CD14-positive monocyte (primary cell): ENCODE results near the gene MAML1. TPM values are rescaled to one million over a fixed set of nuclear protein-coding genes. Genes with fewer than 3 reads are reported as not detected.

Source experiments
- DNase-seq, 3 donors: peaks; one replicate each; pipeline ENCODE4 v3.0.0-alpha.2; 2011 to 2022
- H2AFZ ChIP-seq: 2 replicates; pipeline ENCODE4 v1.6.0; 2012; ENCODE audit warnings: mild to moderate bottlenecking, low read depth, low read length, inconsistent platforms; ENCODE audit not compliant: insufficient read depth, poor library complexity, severe bottlenecking
- H3K27ac ChIP-seq, 2 donors: 1 replicate in 1 of 2; 2 replicates in 1 of 2; pipeline ENCODE4 v1.5.1; 2012 to 2013; ENCODE audit warnings: low read length in 2 of 2, control low read depth in 1 of 2, inconsistent platforms in 1 of 2, low read depth in 1 of 2, mild to moderate bottlenecking in 1 of 2
- H3K27me3 ChIP-seq, 2 donors: one replicate each; pipeline versions ENCODE4 v1.6.0 to v1.6.1; 2011 to 2013; ENCODE audit warnings: low read length in 2 of 2; ENCODE audit not compliant: control insufficient read depth in 2 of 2, insufficient read depth in 2 of 2
- H3K36me3 ChIP-seq, 2 donors: replicated peaks in 1 of 2; 1 replicate in 1 of 2; 2 replicates in 1 of 2; pipeline versions ENCODE4 v1.5.1 to v1.6.1; 2012 to 2013; ENCODE audit warnings: low read length in 2 of 2, control low read depth in 1 of 2, inconsistent platforms in 1 of 2, mild to moderate bottlenecking in 1 of 2; ENCODE audit not compliant: insufficient read depth in 2 of 2, control insufficient read depth in 1 of 2
- H3K4me1 ChIP-seq, 2 donors: 1 replicate in 1 of 2; 2 replicates in 1 of 2; pipeline versions ENCODE4 v1.5.1 to v1.6.1; 2012 to 2013; ENCODE audit warnings: low read length in 2 of 2, control low read depth in 1 of 2, inconsistent platforms in 1 of 2, mild to moderate bottlenecking in 1 of 2, moderate library complexity in 1 of 2; ENCODE audit not compliant: insufficient read depth in 2 of 2, control insufficient read depth in 1 of 2
- H3K4me2 ChIP-seq: replicated peaks from 2 replicates; pipeline ENCODE3; 2012; ENCODE audit warnings: low read length, moderate library complexity, mild to moderate bottlenecking; ENCODE audit not compliant: poor library complexity, severe bottlenecking; ENCODE audit errors: extremely low read depth
- H3K4me3 ChIP-seq, 3 experiments: fragments of 200-600 bp in 1 of 3; sonication (generic) in 1 of 3; replicated peaks in 1 of 3; 1 replicate in 2 of 3; 2 replicates in 1 of 3; pipeline ENCODE4 v1.5.1; 2011 to 2013; ENCODE audit warnings: low read length in 3 of 3, mild to moderate bottlenecking in 3 of 3, control low read depth in 2 of 3, low read depth in 2 of 3, inconsistent platforms in 1 of 3, moderate library complexity in 1 of 3
- H3K79me2 ChIP-seq: 2 replicates; pipeline ENCODE4 v1.6.0; 2012; ENCODE audit warnings: mild to moderate bottlenecking, control low read depth, inconsistent platforms, low read length, moderate library complexity; ENCODE audit not compliant: insufficient read depth
- H3K9ac ChIP-seq: 2 replicates; pipeline ENCODE4 v1.6.0; 2017; ENCODE audit warnings: low read length, mild to moderate bottlenecking; ENCODE audit not compliant: insufficient read depth, poor library complexity, severe bottlenecking
- H3K9me3 ChIP-seq, 2 donors: replicated peaks in 1 of 2; 1 replicate in 1 of 2; 2 replicates in 1 of 2; pipeline versions ENCODE4 v1.5.1 to v1.6.1; 2012 to 2013; ENCODE audit warnings: low read length in 2 of 2, control low read depth in 1 of 2; ENCODE audit not compliant: control insufficient read depth in 1 of 2, insufficient read depth in 1 of 2
- H4K20me1 ChIP-seq: 2 replicates; pipeline ENCODE4 v1.6.0; 2012; ENCODE audit warnings: mild to moderate bottlenecking, low read length, control low read depth, moderate library complexity; ENCODE audit not compliant: insufficient read depth
- H3K27ac Mint-ChIP-seq, 7 donors: one replicate each; pipeline ENCODE4 v1.8.0; 2020; ENCODE audit warnings: mild to moderate bottlenecking in 7 of 7, mixed read lengths in 7 of 7, moderate library complexity in 6 of 7, inconsistent platforms in 2 of 7
- H3K27me3 Mint-ChIP-seq, 3 donors: one replicate each; pipeline ENCODE4 v1.8.0; 2021 to 2022; ENCODE audit warnings: low read depth in 3 of 3, mild to moderate bottlenecking in 3 of 3, mixed read lengths in 3 of 3, moderate library complexity in 3 of 3, inconsistent platforms in 1 of 3
- H3K36me3 Mint-ChIP-seq, 2 donors: one replicate each; pipeline ENCODE4 v1.8.0; 2020; ENCODE audit warnings: mixed read lengths in 2 of 2, inconsistent platforms in 1 of 2, mild to moderate bottlenecking in 1 of 2
- H3K4me1 Mint-ChIP-seq: one replicate; pipeline ENCODE4 v1.8.0; 2020; ENCODE audit warnings: mild to moderate bottlenecking, mixed read lengths
- H3K4me3 Mint-ChIP-seq, 2 donors: one replicate each; pipeline ENCODE4 v1.8.0; 2020; ENCODE audit warnings: mild to moderate bottlenecking in 2 of 2, mixed read lengths in 2 of 2, moderate library complexity in 1 of 2
- H3K9me3 Mint-ChIP-seq, 7 donors: one replicate each; pipeline ENCODE4 v1.8.0; 2020 to 2022; ENCODE audit warnings: mixed read lengths in 7 of 7, mild to moderate bottlenecking in 6 of 7, moderate library complexity in 6 of 7, inconsistent platforms in 2 of 7
- CTCF ChIP-seq: fragments of 200-600 bp; IDR thresholded peaks from one replicate; pipeline ENCODE4 v1.8.0; 2022; ENCODE audit warnings: antibody characterized with exemption, mild to moderate bottlenecking
- WGBS: methylation state at CpG from one replicate; pipeline ENCODE4 v1.1.5; 2013; ENCODE audit warnings: missing lambda C conversion rate; ENCODE audit not compliant: insufficient coverage; 5-methylcytosine and 5-hydroxymethylcytosine counted together
- intact Hi-C, 2 donors: fragments of 100-400 bp; cut with micrococcal nuclease; formaldehyde crosslinking; loops; one replicate each; pipeline versions ENCODE4 v1.15.0 to v1.15.1; 2023
- polyA plus RNA-seq, 3 donors: library from polyadenylated mRNA; depleted of rRNA in 1 of 3; unstranded in 2 of 3; stranded (reverse) in 1 of 3; fragments of 300-500 nt in 2 of 3; fragments of >200 nt in 1 of 3; fragmentation: Illumina TruSeq in 2 of 3; gene quantifications; 1 replicate in 2 of 3; 2 replicates in 1 of 3; pipeline ENCODE4 v1.2.3, GENCODE V29; 2012 to 2021

Gene MAML1
- polyA plus RNA-seq, 3 donors, result 2.2 to 11.0 (median 2.7) TPM

DNA sequence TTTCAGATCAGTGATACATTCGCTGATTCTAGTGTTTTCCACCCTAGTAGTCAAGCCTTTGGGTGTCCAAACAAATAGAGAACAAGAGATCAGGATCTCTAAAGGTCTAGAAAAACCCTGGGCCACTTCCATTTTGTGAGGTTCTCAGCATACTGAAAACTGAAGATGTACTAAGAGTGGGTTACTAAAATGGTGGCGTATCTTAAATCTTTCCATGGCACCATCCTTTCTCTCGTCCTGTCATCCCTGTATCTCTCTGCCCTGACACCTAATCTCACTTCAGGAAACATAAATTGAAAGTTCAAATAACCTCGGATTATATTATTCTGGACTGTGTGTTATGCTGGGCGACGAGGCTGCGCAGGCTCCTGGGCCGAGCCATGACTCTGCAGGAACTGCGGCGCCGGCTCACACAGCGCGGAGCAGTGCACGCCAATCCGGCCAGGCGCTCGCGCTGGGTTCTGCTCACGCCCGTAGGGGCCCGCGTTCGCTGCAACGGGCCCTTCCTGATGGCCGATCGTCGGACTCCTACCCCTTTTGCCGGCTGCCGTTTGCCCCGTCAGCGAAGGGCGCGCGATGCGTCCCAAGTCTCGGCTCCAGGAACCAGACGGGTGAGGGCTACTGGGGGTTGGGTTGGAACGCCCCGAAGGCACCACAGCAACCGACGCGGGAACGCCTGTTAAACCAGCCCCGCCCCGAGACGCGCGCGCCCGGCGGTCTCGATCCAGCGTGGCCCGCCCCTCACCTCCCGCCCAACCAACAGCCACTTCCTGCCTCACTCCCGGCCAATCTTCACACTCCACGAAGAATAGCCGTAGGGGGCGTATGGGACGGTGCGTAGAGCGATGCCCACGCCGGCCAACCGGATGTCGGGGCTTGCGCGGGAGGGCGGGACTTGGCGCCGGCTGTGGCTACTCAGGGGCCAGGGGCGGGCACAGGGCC is 34.4 kb upstream of the MAML1 start:
- peaks cover 31% of the 10 kb centered on the region for H4K20me1 ChIP-seq
- H3K27ac ChIP-seq, result peak overlapping the region; percentile 99
- no peaks in the 10 kb centered on the region for H3K9me3 ChIP-seq
- 1% methylated on average over 66 of the region's 72 CpGs for WGBS
- H3K36me3 ChIP-seq, result peaks cover 0 to 4% of the 10 kb centered on the region in 2 donors
- peak; percentile 98 to 100 (median 99) for DNase-seq
- peak overlapping the region; percentile 96 to 100 (median 100) for H3K27ac Mint-ChIP-seq
- H3K4me1 ChIP-seq, result peaks cover 50 to 73% of the 10 kb centered on the region in 2 donors
- no peaks in the 10 kb centered on the region for H3K9me3 Mint-ChIP-seq
- H2AFZ ChIP-seq, result peak overlapping the region; percentile 89
- H3K27me3 ChIP-seq, result no peaks in the 10 kb centered on the region
- peaks cover 0 to 2% (median 0%) of the 10 kb centered on the region in 3 donors for H3K27me3 Mint-ChIP-seq
- TF ChIP-seq CTCF, result no peak
- peak overlapping the region; percentile 100 for H3K9ac ChIP-seq
- intact Hi-C loops, result loop anchor here (2.0 to 10.0 kb wide), 3 partner anchors 19 to 73 kb away; partner anchors contain the start of genes MAML1 (in 2 of the 2) and HNRNPH1 (in 1 of the 2)
- H3K4me2 ChIP-seq, result peak overlapping the region; percentile 83
- H3K36me3 Mint-ChIP-seq, result peaks cover 0 to 15% of the 10 kb centered on the region in 2 donors
- H3K4me3 ChIP-seq, result peak overlapping the region; percentile 55 to 91 (median 81)
- peaks cover 54% of the 10 kb centered on the region for H3K4me1 Mint-ChIP-seq
- peak overlapping the region; percentile 94 to 97 for H3K4me3 Mint-ChIP-seq
- H3K79me2 ChIP-seq, result peaks cover 54% of the 10 kb centered on the region

DNA sequence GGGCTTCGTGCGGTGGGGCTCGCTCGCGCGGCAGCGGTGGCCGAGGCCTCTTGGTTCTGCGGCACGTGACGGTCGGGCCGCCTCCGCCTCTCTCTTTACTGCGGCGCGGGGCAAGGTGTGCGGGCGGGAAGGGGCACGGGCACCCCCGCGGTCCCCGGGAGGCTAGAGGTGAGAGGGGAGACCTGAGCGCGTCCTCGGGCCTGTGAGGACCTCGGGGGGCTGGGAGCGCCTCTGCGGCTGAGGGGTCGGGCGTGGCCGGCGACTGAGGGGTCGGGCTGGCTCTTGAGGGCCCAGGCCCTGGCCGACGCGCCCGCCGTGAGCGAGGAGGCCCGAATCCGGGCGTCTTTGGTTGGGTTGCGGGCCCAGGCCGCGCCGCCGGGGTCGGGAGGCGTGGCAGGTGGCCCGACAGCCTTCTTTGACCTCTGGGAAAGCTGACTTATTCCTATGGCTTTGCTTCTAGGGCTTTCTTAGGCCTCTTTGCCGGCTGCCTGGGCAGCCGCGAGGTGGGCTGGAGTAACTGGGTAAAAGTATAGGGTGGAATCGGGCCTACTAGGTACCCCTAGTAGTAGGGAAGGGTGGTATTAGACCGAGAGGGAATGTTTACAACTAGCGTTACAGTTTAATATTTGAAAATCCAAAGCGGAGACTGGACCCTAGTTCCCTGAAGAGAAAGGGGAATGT is 33.5 kb upstream of the MAML1 start, which contains the start of gene CANX:
TSS of gene CANX (plus strand) at position 33 of the 681 bp plus-strand sequence. CDS start 6,715 bp downstream, outside the sequence.
- Mint-ChIP-seq H3K27me3 (peaks cover 0 to 2% (median 0%) of the 10 kb centered on the region in 3 donors), H3K36me3 (peaks cover 5 to 23% of the 10 kb centered on the region in 2 donors), H3K9me3 (no peaks in the 10 kb centered on the region), H3K4me3 (peak within 1 kb of the TSS; percentile 94 to 97), H3K27ac (peak within 1 kb of the TSS; percentile 96 to 100 (median 100)), H3K4me1 (peaks cover 57% of the 10 kb centered on the region)
- no peak for TF ChIP-seq CTCF
- Histone ChIP-seq H3K4me2 (peak within 1 kb of the TSS; percentile 83), H3K79me2 (peaks cover 63% of the 10 kb centered on the region), H3K27ac (peak within 1 kb of the TSS; percentile 99), H3K36me3 (peaks cover 5 to 11% of the 10 kb centered on the region in 2 donors), H3K9ac (peak within 1 kb of the TSS; percentile 100), H3K4me3 (peak within 1 kb of the TSS; percentile 81 to 96 (median 91)), H3K27me3 (no peaks in the 10 kb centered on the region), H3K4me1 (peaks cover 50 to 70% of the 10 kb centered on the region in 2 donors), H3K9me3 (no peaks in the 10 kb centered on the region), H2AFZ (peak within 1 kb of the TSS; percentile 89), H4K20me1 (peaks cover 40% of the 10 kb centered on the region)
- no peak for DNase-seq
- intact Hi-C loops, result loop anchor here (1.0 to 10.0 kb wide), 4 partner anchors 20 to 120 kb away; partner anchors contain the start of genes MAML1 (in 2 of the 2) and HNRNPH1 (in 1 of the 2)
- under 1% methylated on average over 55 of the region's 58 CpGs for WGBS
